GM08714 (cell line): ENCODE data around the gene MPC1.
"Not testable (repeated sequence)": the region's sequence is repeated elsewhere in the genome, so short reads cannot be mapped to it uniquely, and the experiment has no call there.

ENCODE experiments used
- H3K4me3 ChIP-seq: fragments of 200-500 bp; sonication (Bioruptor generic); 2 replicates; pipeline ENCODE4 v1.5.1; 2014; ENCODE audit warnings: mild to moderate bottlenecking, low read length, inconsistent platforms
- ZNF274 ChIP-seq: IDR thresholded peaks from 2 replicates; pipeline ENCODE4 v1.6.1; 2012; ENCODE audit warnings: mild to moderate bottlenecking, low read depth, low read length

Gene MPC1

GRCh38 chr6:166412911-166413384, 30.2 kb upstream of the MPC1 start:
- H3K4me3 ChIP-seq = no peak overlapping the region
- no peak for TF ChIP-seq ZNF274

- H3K4me3 ChIP-seq = no peak overlapping the region
- no peak for TF ChIP-seq ZNF274
Observed at GRCh38 chr6:166412156-166412910, 29.6 kb upstream of the MPC1 start.

- H3K4me3 ChIP-seq = no peak overlapping the region
- no peak for TF ChIP-seq ZNF274
Observed at GRCh38 chr6:166411721-166412151, 29.0 kb upstream of the MPC1 start.

GRCh38 chr6:166411271-166411670, 28.5 kb upstream of the MPC1 start:
- H3K4me3 ChIP-seq = no peak overlapping the region
- TF ChIP-seq ZNF274 = no peak

GRCh38 chr6:166410426-166410935, 27.7 kb upstream of the MPC1 start:
- no peak overlapping the region for H3K4me3 ChIP-seq

GRCh38 chr6:166408936-166409755, 26.4 kb upstream of the MPC1 start:
- H3K4me3 ChIP-seq = no peak overlapping the region
- TF ChIP-seq ZNF274 = no peak

More at GRCh38 chr6:166410426-166410935, 27.7 kb upstream of the MPC1 start:
- no peak for TF ChIP-seq ZNF274

GRCh38 chr6:166406197-166406596, 23.5 kb upstream of the MPC1 start:
- no peak for TF ChIP-seq ZNF274
- no peak overlapping the region for H3K4me3 ChIP-seq

- no peak overlapping the region for H3K4me3 ChIP-seq
Observed at GRCh38 chr6:166405386-166405785, 22.6 kb upstream of the MPC1 start.

GRCh38 chr6:166402582-166403277, 20.0 kb upstream of the MPC1 start:
- H3K4me3 ChIP-seq = no peak overlapping the region
- no peak for TF ChIP-seq ZNF274

More at GRCh38 chr6:166405386-166405785, 22.6 kb upstream of the MPC1 start:
- no peak for TF ChIP-seq ZNF274

- H3K4me3 ChIP-seq = not testable (repeated sequence)
Observed at GRCh38 chr6:166400649-166401250, 18.0 kb upstream of the MPC1 start.

GRCh38 chr6:166400181-166400580, 17.4 kb upstream of the MPC1 start:
- TF ChIP-seq ZNF274 = no peak
- no peak overlapping the region for H3K4me3 ChIP-seq

- no peak for TF ChIP-seq ZNF274
- no peak overlapping the region for H3K4me3 ChIP-seq
Observed at GRCh38 chr6:166398348-166398747, 15.6 kb upstream of the MPC1 start.

GRCh38 chr6:166397849-166398248, 15.1 kb upstream of the MPC1 start:
- no peak overlapping the region for H3K4me3 ChIP-seq
- no peak for TF ChIP-seq ZNF274

GRCh38 chr6:166395778-166396177, 13.0 kb upstream of the MPC1 start:
- H3K4me3 ChIP-seq = no peak overlapping the region
- no peak for TF ChIP-seq ZNF274
